HG03342 (cell line): ENCODE measurements around the gene DNAJB6.

Experiments used
- ATAC-seq: cut with Tn5 transposase; IDR thresholded peaks from one replicate; pipeline ENCODE4 v1.9.1; 2021; ENCODE audit warnings: mild to moderate bottlenecking, moderate library complexity; ENCODE audit not compliant: unreplicated experiment

The DNAJB6 gene

DNA sequence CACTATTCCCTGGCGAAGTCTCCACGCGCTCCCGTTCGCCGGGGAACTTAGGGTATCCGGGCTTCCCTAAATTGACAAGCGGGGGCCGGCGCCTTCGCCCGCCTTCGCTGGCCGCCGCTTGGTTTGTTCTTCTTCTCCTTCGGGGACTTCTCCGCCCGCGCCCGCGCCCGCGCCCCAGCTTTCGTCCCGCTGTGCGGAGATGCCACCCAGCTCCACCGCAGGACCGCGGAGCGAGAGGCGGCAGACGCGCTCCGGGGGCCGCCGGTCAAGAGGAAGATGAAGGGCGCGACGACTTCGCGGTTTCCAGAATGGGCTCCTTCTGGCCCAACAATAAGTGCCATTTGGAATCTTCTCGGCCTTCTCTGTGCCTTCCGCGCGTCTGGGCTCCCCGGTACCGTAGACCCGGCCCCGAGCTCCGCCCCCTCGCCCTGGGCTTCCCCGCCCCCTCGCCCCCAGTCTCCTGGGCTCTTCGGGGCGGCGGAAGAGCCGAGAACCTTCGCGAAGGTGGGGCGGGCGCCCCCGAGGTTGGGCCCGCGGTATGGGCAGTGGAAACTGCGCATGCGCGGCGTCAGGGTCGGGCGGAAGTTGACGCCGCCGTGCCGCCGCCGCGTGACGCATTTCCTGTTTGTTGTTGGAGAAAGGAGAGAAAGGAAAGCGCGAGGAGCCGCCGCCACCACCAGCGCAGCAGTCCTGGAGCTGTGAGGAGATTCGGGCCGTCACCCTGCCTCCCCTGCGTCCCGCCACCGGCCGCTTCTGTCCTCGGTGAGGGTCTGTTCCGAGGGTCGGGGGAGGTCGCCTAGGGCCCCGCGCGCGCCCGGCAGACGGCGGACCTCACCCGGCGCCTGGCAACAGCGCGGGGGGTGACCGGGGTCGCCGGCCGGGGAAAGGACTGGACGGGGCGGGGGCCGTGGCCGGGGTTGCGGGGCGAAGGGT lies at the start of gene DNAJB6:
Gene DNAJB6 (plus strand): TSS at position 622 of the 933 bp plus-strand sequence. CDS start 21,569 bp downstream, outside the sequence.
- ATAC-seq: peak; percentile 70

DNA sequence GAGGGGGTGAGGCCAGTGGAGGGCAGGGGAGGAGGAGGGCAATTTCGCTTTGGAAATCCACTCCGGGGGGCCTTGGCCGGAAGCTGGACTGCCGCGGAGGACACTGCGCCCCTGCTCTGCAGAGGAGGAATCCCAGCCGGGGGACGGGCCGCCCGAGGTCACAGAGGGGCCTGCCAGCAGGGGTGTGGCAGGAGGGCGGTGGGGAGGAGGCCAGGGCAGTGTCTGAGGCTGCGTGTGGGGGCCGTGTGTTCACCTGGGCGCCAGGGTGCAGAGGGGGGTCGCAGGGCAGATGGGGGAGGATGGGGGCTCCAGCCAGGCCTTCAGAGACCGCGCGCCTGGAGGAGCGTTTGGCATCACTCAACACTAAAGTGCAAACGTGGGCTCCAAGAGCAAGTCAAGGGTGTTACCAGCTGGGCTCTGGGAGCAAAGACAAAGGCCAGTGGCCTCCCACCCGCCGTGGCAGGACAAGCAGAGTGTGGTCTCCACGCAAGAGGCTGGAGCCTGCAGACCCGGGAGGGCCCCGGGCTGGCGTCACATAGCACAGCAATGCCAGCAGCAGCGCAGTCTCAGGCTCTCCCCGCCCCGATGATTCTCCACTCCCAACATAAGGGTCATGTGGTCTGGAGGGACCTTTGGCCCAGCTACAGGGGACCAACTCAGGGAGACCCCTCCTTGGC lies 45.3 kb upstream of the DNAJB6 start:
- no peak for ATAC-seq

DNA sequence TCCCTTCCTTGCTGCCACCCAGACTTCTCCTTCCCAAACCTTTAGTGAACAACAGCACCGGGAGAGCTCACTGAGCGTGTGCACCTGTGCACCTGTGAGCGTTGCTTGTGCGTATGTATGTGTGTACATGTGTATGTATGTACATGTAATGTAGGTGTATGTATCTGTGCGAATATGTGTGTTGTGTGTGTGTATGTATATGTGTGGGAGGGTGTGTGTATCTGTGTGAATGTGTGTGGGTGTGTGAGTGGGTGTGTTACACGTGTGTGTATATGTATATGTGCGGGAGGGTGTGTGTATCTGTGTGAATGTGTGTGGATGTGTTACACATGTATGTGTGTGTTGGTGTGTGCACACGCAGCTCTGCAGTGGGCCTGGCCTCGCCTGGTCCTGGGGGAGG lies 44.5 kb upstream of the DNAJB6 start:
- ATAC-seq: no peak

DNA sequence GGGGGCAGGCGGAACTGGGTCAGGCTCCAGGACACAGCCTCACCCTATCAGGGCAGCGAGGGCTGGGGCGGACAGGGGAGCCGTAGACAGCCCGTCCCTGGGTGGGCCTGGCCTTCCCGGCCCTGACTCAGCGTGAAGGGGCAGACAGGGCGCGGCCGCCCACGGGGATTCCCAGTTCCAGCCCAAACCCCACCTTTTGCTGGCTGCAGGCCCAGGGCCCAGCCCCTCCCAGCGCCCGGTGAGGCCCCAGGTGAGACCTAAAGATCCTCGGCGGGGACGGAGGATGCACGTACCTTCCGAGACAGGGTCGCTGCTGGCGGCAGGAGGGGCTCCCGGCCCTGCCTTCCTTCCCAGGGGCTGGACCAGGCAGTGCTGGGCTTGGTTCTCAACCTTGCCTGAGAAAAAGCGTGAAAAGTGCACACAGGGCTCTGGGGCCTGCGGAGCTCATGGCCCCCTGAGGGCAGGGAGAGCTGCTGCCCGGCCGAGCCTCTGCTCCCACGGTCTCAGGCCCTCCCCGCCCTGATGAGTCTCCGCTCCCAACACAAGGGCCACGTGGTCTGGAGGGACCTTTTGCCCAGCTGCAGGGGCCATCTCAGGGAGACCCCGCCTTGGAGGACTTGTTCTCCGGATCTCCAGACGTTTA lies 43.9 kb upstream of the DNAJB6 start:
- ATAC-seq: no peak

DNA sequence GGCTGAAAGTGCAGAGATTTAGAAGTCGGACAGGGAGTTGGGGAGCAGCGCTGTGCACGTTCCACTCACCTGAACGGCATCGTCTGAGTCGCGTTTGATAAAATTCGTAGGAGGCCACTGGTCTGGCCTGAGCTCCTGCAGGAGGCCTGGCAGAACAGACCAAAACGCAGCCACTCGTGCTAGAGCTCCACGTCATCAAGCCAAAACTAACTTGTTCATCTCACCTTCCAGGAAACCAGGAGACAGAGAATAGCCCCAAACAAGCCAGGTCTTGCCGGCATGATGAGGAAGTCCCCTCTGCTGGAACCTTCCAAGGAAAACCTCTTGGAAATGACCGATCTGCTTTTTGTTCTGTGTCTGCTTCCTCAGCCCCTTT lies 43.4 kb upstream of the DNAJB6 start:
- no peak for ATAC-seq

DNA sequence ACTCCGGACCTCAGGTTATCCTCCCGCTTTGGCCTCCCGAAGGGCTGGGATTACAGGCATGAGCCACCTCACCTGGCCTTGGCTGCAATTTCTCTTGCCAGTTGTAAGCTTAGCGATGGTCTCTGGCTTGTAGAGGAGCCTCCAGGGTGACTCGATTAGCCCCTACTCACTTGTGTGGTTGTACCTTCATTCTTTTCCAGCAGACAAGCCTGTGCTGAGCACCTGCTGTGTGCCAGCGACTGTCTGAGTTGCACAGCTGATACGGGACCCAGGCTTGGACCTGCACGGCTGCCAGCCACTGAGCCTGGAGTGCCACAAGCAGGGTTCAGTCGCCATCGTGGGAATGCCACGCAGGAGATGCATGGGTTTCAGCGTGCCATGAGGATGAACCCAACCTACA lies 42.0 kb upstream of the DNAJB6 start:
- ATAC-seq: no peak

DNA sequence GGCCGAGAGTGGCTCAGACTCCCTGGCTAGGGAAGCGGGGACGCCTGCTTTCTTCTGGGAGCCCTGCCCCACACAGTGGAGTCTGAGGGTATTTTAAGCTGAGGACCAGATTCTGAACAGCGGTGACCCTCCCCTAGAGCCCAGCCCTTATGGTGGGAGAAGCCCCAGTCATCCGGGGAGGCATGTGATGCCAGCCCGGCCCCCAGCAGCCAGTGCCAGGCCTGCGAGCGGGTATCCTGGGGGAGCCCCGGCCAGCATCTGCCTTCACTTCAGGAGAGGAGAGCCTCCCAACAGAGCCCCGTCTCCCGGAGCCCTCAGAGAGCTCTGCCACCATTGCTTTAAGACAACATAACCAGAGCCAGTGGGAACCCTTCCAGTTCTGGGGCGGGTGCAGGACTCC lies 41.5 kb upstream of the DNAJB6 start:
- ATAC-seq: no peak

DNA sequence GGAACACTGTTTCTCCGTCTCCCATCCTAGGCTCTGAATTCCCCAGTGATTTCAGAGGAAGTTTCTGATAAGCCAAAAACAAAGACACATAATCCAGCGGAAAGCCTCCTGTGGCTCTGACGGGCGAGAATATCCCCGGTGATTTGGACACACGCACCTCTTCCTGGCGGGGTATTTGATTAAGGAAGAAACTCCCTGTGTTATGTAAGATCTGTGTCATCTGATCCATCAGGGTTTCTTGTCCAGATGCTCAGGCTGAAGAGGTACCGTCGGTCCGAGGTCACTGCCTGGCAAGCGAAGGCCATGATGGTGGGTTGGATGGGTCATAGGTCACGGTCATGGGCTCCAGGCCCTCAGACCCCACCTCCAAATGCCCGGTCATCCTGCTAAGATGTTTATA lies 39.6 kb upstream of the DNAJB6 start:
- no peak for ATAC-seq

DNA sequence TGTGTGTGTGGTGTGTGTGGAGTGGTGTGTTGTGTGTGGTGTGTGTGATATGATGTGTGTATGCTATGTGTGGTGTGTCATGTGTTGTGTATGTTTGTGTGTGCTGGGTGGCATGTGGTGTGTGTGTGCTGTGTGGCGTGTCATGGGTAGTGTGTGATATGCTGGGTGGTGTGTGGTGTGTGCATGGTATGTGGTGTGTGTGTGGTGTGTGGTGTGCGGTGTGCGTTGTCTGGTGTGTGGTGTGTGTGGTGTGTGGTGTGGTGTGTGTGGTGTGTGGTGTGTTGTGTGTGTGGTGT lies 37.5 kb upstream of the DNAJB6 start:
- no peak for ATAC-seq

DNA sequence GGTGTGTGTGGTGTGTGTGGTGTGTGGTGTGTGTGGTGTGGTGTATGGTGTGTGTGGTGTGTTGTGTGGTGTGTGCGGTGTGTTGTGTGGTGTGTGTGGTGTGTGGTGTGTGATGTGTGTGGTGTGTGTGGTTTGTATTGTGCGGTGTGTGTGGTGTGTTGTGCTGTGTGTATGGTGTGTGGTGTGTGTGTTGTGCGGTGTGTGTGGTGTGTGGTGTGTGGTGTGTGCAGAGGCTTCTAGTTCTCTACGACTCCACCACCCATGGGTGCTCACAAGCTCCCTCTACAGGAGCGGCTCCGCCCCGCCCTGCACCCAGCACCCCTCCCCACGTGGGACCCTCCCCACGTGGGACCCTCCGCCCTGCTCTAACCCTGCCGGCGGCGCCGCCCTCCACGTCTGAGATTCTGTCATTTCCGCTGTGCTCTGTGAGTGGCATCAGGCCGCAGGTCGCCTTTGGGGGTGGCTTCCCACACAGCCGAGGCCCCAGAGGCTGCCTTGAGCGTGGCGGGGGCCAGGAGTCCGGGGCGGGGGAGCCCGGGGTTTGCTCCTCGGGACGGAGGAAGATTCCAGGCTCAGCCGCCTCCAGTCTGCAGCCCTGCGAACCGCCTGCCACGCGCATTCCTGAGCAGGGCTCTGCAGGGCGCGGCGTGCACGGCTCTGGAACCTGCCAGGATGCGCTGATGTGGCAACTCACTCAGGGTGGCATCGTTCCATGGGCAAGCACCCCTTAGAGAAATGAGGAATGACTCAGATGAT lies 37.0 kb upstream of the DNAJB6 start:
- no peak for ATAC-seq

DNA sequence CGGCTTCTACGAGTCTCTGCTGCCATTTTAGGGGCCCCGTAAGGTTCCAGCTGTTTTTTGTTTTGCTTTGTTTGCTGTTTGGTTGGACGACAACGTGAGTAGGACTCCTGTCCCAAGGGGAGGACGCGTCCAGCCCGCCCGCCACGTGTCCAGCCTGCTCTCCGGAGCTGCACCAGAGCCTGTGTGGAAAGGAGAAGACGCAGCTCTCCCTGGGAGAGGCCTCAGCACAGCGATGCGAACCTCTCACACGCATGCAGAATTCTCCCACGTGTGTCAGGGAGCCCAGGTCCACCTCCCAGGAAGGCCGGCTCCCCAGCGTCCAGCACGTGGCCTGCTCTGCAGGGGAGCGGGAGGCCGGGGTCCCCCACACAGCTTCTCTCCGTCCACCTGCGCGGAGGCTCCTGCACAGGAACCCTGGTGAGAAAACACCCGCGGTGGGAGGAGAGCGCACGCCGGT lies 36.4 kb upstream of the DNAJB6 start:
- ATAC-seq: no peak

DNA sequence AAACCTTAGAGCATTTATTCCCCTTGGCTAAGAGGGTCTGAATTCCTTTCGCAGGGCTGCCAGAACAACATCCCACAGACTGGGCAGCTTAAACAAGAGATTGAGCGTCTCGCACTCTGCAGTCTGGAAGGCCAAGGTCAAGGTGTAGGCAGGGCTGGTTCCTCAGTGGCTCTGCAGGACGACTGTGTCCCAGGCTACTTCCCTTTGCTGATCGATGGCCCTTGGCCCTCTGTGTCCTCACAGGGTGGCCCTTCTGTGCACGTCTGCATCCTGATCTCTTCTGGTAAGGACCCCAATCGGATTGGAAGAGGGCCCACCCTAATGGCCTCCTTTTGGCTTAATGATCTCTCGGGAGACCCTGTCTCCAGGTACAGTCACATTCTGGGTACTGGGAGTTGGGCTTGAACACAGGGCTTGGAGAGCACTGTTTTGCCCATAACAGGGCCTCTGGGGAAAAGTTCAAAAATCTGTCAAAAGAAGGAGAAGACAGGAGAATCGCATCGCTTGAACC lies 35.1 kb upstream of the DNAJB6 start:
- ATAC-seq: no peak

DNA sequence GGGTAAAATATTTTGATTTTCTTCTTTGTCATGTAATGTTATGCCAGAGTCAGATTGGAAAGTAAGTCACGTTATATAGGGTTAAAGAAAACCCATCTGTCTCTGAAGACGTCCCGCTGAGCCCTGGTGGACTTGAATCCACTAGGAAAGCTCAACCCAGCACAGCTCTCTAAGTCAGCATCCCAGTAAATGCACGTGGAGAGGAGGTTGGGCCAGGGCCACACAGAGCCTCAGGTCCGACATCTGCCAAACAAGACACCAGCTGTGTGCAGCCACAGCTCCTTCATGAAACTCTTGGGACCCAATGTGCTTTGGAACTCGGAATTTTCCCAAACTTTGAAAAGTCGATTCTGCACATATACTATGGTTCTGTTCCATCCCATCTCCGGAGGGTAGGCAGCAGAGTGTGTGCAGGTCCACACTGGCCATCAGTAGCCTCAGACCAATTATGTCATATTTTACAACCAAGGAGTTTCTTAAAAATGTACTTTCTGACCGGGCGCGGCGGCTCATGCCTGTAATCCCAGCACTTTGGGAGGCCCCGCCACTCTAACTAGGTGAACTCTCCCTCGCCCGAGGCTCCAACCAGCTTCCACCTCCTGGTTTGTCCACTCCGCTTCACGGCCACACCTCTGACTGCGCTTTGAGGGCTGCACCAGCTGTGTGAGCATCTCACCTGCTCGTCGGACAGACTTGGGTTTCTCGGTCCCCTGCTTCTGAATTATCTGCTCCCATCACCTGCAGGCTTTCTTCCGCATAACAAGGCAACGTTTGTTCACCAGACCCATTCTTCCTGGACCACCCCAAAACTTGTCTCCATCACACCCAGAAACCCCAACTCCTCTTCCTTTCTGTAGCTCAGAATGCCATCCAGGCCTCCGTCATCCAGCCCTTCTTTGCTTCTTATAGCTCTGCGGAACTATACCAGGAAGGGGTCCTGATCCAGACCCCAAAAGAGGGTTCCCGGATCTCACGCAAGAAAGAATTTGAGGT lies 29.7 kb upstream of the DNAJB6 start:
- ATAC-seq: no peak

DNA sequence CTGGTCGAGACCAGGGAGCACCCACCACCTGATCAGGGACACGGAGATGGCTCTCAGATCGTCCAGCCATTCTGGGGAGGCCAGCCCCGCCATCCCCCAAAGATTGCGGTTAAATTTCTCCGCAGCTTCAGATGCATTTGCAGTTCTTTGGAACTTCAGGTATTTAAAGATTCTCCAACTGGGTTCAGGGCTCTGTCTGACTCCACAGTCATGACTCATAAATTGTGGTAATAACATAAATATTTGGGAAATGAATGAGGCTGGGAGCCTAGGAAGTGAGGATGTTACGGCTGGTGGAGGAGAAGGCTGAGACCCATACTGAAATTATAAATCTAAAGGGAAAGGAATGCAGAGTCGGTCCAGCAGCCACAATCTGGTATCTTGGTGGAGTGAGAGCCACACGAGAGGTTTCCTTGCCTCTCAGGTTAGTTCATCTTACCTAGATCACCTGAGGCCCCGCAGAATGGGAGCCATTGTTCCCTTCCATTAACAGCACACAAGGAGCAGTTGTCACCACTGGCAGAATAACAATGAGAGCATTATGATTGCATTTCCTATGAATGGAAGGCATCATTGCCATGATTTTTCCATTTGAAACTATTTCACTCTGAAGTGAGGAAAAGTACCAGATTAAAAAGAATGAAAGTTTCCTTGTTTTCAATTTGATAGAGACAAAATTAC lies 26.7 kb upstream of the DNAJB6 start:
- no peak for ATAC-seq

DNA sequence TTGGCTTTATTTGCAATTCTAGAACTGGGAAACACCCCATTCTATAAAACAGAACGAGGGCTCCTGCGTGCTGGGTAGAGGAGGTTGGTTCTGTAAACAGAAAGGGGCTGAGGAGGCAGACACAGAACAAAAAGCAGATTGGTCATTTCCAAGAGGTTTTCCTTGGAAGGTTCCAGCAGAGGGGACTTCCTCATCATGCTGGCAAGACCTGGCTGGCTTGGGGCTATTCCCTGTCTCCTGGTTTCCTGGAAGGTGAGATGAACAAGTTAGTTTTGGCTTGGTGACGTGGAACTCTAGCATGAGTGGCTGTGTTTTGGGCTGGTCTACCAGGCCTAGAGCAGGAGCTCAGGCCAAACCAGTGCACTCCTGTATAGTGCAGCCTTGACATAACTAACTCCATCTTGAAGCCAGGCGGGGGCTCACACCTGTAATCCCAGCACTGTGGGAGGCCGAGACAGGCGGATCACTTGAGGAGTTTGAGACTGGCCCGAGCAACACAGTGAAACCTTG lies 26.1 kb upstream of the DNAJB6 start:
- ATAC-seq: no peak

DNA sequence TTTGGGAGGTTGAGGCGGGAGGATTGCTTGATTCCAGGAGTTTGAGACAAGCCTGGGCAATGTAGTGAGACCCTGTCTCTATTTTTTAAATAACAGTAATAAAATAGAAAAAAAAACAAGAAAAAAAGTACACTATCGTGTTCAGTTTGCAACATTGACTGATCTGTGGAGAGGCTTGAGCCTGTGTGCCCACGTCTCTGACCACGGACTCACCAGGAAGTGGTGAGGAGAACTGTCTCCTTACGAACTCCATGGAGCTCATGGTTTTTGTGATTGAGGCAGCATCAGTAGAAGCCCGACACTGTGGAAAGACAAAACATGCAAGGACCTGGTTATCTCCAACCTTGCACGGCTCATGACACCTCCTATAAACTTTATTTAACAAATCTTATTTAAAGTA lies 23.9 kb upstream of the DNAJB6 start:
- no peak for ATAC-seq

DNA sequence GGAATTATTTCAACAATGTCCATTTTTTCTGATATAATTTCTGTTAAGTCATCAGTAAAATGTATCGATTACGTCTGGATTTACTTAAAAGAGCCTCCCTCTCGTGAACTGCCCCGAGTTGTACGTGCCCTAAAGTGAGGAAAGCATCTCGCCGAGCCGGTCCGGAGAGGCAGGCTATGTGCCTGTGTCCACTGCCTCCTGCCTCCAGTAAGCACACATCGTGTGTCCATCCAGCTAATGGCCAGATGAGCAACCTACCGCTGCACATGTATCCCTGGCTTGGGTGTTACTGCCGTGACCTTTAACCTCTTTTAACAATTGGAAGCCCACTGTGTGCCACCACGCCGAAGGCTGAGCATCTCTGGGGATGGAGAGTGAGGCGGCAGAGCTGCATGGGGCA lies 23.2 kb upstream of the DNAJB6 start:
- ATAC-seq: no peak

DNA sequence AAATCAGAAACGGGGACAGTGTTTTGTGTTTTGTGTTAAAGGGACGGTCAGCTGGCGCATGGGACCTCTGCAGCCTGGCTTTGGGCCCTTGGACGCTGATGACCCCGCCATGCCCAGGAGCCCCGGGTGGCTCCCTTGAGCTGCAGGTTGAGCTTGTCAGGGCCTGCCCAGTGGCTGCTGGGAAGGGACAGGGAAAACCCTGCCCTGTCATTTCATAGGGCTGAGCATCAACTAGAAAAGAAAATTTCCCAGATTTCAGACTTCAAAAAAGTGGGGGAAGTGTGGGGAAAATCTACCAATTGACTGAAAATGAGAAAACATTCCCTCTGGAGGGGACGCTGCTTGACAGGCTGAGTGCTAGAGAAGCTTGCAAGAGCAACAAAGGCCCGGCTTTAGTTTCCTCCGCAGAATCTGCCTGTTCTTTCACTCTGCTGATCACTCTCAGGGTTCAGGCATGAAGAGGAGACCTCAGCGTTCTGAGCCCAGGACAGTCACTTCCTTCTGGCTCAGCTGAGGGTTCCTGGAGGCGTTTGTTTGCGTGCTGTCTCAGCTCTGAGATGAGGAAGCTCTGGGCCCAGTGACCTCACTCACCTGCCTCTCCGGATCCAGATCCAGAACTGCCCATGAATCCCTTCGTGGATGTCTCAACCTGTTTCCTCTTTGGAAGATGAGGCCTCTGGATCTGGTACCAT lies 18.6 kb upstream of the DNAJB6 start:
- ATAC-seq: peak; percentile 71
